GM12891 (cell line): ENCODE measurements around the gene TMPRSS2.

Experiments used
- DNase-seq: peaks from one replicate; pipeline ENCODE4 v3.0.0; 2011; ENCODE audit warnings: low spot score; ENCODE audit not compliant: insufficient read length
- FAIRE-seq: peaks from 2 replicates; lab custom pipeline; 2011; peaks lifted over from hg19 to GRCh38; lab: Jason Lieb, UNC
- PAX5 ChIP-seq: IDR thresholded peaks from 2 replicates; pipeline ENCODE4 v1.6.1; 2011; ENCODE audit warnings: low read length, moderate library complexity, mild to moderate bottlenecking; ENCODE audit not compliant: insufficient read depth, severe bottlenecking
- POLR2A ChIP-seq: IDR thresholded peaks from 2 replicates; pipeline ENCODE4 v1.6.1; 2011; ENCODE audit warnings: low read depth, low read length, control low read depth
- POLR2AphosphoS5 ChIP-seq: IDR thresholded peaks from 2 replicates; pipeline ENCODE4 v1.6.1; 2011; ENCODE audit warnings: low read depth, low read length, control low read depth
- POU2F2 ChIP-seq: IDR thresholded peaks from 2 replicates; pipeline ENCODE4 v1.6.1; 2011; ENCODE audit warnings: low read depth, mild to moderate bottlenecking, control low read depth, low read length, moderate library complexity
- SPI1 ChIP-seq: IDR thresholded peaks from 2 replicates; pipeline ENCODE4 v1.6.1; 2011; ENCODE audit warnings: low read depth, low read length, control low read depth
- TAF1 ChIP-seq: IDR thresholded peaks from 2 replicates; pipeline ENCODE4 v1.6.1; 2011; ENCODE audit warnings: low read depth, low read length, control low read depth

Gene TMPRSS2

GRCh38 chr21:41483973-41484372 lies 24.0 kb downstream of the TMPRSS2 start:
- TF ChIP-seq POLR2A (no peak), POU2F2 (no peak)
- FAIRE-seq (no peak), DNase-seq (no peak)

DNA sequence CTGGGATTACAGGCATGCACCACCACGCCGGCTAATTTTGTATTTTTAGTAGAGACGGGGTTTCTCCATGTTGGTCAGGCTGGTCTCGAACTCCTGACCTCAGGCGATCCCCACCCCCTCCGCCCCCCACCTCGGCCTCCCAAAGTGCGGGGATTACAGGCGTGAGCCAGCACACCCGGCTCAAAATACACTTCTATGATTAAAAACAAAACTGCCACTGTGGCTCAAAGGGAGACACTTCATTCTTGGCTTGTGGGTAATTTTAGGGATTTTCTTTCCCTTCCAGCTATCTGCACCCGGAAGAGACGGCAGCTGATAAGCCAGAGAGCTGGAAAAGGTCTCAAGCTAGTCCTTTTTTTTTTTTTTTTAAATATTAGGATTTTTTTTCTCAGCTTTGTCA lies 24.5 kb downstream of the TMPRSS2 start:
- TF ChIP-seq PAX5 = no peak
- TF ChIP-seq POLR2A = no peak
- TF ChIP-seq TAF1 = no peak
- no peak for TF ChIP-seq POLR2AphosphoS5
- no peak for TF ChIP-seq SPI1
- no peak for TF ChIP-seq POU2F2
- FAIRE-seq (no peak), DNase-seq (no peak)

DNA sequence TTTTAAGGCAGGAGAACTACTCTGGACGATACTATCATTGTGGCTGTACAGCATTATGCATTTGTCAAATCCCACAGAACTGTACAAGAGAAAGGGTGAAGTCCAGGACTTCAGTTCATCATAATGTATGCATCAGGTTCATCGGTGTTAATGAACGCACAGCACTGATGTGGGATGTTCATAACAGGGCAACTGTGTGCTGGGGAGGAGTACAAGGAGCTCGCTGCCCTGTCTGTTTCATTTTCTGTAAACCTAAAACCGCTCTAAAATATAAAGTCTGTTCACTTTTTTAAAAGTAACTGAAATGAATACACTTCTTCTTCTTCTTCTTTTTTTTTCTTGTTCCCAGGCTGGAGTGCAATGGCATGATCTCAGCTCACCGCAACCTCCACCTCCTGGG lies 25.0 kb downstream of the TMPRSS2 start:
- no peak for FAIRE-seq
- TF ChIP-seq POU2F2 = no peak
- no peak for TF ChIP-seq TAF1
- no peak for TF ChIP-seq SPI1
- no peak for TF ChIP-seq POLR2A
- TF ChIP-seq PAX5 = no peak
- no peak for TF ChIP-seq POLR2AphosphoS5
- no peak for DNase-seq

- FAIRE-seq = no peak
- no peak for DNase-seq
- TF ChIP-seq PAX5 = no peak
- TF ChIP-seq POLR2A = no peak
- no peak for TF ChIP-seq SPI1
- no peak for TF ChIP-seq POU2F2
- TF ChIP-seq POLR2AphosphoS5 = no peak
- no peak for TF ChIP-seq TAF1
Observed at GRCh38 chr21:41482301-41482700, 25.7 kb downstream of the TMPRSS2 start.

DNA sequence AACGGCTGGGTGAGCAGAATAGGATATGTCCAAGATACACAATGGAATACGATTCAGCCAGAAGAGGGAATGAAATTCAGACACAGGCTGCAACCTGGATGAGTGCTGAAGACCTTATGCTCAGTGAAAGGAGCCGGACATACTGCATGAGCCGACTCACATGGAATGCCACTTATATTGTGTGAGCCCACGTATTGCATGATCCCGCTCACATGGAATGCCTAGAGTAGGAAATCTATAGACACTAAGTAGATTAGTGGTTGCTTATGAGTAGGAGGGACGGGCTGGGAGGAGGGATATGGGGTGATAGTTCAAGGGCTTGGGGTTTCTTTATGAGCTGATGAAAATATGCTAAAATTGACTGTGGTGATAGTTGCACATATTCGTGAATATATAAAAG lies 26.8 kb downstream of the TMPRSS2 start:
- TF ChIP-seq SPI1 = no peak
- no peak for FAIRE-seq
- DNase-seq = no peak

GRCh38 chr21:41480086-41480690 lies 27.8 kb downstream of the TMPRSS2 start:
- TF ChIP-seq POU2F2 (no peak), TAF1 (no peak), POLR2AphosphoS5 (no peak), PAX5 (no peak), SPI1 (no peak), POLR2A (no peak)
- no peak for DNase-seq
- no peak for FAIRE-seq

DNA sequence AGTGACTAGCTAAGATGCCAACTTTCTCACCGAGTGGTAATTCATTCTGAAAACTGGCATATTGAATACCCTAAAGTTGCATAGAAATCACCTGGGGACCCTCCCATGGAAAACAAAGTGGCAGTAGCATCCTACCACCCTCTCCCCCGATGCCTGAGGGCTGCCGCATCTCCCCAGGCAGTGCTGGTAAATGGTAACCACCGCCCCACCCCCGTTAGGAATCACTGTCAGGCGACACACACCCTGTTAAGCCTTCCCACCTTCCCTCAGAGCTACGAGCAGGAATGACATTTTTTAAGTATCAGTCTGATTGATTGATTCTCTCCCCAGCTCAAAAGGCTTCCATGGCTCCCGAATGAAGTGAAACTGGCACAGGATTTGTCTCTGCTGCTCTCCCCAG lies 28.3 kb downstream of the TMPRSS2 start:
- DNase-seq (no peak), FAIRE-seq (no peak)
- no peak for TF ChIP-seq POU2F2
- no peak for TF ChIP-seq PAX5
- no peak for TF ChIP-seq POLR2A
- TF ChIP-seq SPI1 = no peak
- no peak for TF ChIP-seq POLR2AphosphoS5
- no peak for TF ChIP-seq TAF1

GRCh38 chr21:41478319-41479177 lies 29.4 kb downstream of the TMPRSS2 start:
- DNase-seq (no peak), FAIRE-seq (no peak)
- TF ChIP-seq TAF1 (no peak), POU2F2 (no peak), SPI1 (no peak), POLR2AphosphoS5 (no peak), PAX5 (no peak), POLR2A (no peak)

DNA sequence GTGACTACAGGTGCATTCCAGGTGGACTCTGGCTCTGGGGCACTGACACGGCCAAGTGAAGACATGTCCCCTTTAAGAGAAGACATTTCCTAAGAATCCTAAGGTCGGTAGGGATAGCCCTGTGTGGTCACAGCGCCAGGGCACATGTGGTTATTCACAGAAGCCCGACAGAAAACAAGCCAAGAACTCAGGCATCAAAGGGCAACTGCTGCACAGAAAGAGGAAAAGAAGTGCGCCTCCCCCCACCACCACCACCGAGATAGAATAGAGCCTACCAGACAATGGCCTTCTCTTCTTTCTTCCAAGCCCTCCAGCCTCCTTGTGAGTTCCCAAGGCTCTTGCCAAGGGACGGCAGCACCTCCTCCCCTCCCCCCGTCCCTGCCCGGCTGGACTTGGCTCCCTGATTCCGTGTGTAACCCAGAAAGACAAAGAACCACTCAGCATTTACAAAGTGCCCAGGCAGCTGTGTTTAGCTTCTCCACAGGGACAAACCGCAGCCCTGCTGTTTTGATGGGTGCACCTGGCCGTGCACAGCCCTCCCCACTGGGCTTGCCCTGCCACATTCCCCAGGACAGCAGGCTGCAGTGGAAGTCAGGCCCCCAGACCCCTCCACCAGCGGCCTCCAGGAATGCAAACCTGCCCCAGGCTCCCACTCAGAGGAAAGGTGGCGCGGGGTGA lies 30.2 kb downstream of the TMPRSS2 start:
- TF ChIP-seq POLR2AphosphoS5 = no peak
- no peak for TF ChIP-seq SPI1
- no peak for TF ChIP-seq PAX5
- TF ChIP-seq TAF1 = no peak
- no peak for TF ChIP-seq POLR2A
- TF ChIP-seq POU2F2 = no peak
- FAIRE-seq (no peak), DNase-seq (no peak)
